T-helper 2 cell treated with Interferon-gamma antibody and Interleukin-4, amounts not matched to agents 100 ng/mL and 5 ng/mL, for 36 hours (primary cell): ENCODE measurements around the gene P2RY8. TPM values are rescaled to one million over a fixed set of nuclear protein-coding genes. Genes with fewer than 3 reads are reported as not detected.
"Not testable (repeated sequence)": the region's sequence is repeated elsewhere in the genome, so short reads cannot be mapped to it uniquely, and the experiment has no call there.

Experiments used
- intact Hi-C: fragments of 100-400 bp; cut with micrococcal nuclease; formaldehyde crosslinking; loops from one replicate; pipeline ENCODE4 v1.15.1; 2023
- total RNA-seq: library from RNA; stranded (reverse); gene quantifications from 2 replicates; pipeline ENCODE4 v1.2.3, GENCODE V29; 2022

P2RY8 gene
- total RNA-seq, 1 donor from 2014 or later, result 126 TPM

DNA sequence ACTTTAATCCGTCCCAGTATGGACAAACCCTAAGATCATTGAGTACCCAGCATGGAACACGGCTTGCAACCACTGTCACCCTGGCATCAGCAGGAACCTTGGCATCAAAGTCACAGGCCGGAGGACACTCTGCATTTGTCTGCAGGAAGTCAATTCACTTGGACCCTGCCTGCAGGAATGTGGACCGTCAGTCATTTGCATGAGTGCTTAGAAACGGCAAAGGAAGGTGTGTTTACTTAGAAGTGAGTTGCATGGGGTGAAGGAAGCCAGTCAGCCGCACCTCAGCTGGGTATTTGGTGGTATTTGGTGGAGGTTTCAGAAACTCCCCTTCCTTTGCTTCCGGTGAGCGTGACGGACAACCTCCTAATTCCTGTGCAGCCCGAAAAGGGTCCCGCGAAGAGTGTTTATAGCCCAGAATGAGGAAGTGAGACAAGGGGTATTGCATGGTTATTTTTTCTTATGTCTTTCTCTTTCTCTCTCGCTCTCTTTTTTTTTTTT lies 15.5 kb downstream of the P2RY8 start:
- intact Hi-C loops, result loop anchor here (1.0 to 5.0 kb wide), 2 partner anchors 13 to 39 kb away; no protein-coding TSS in a partner anchor

DNA sequence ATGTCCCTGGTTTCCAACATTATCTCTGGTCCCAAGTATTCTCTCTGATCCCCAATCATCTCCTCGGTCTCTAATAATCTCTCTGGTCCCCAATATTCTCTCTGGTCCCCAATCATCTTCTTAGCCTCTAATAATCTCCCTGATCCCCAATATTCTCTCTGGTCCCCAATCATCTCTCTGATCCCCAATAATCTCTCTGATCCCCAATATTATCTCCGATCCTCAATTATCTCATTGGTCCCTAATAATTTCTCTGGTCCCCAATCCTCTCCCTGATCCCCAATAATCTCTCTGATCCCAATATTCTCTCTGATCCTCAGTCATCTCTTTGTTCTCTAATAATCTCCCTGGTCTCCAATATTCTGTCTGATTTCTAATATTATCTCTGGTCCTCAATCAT lies 16.6 kb downstream of the P2RY8 start:
- intact Hi-C loops, result loop anchor here (5.0 kb wide), 1 partner anchor 38 kb away; no protein-coding TSS in a partner anchor

DNA sequence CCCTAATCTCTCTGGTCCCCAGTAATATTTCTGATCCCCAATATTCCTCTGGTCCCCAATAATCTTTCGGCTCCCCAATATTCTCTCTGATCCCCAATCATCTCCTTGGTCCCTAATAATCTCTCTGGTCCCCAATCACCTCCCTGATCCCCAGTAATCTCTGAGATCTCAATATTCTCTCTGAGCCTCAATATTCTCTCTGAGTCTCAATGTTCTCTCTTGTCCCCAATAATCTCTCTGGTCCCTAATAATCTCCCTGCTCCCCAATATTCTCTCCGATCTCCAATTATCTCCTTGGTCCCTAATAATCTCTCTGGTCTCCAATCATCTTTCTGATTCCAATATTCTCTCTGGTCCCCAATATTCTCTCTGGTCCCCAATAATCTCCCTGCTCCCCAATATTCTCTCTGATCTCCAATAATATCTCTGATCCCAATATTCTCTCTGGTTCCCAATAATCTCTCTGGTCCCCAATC lies 17.9 kb downstream of the P2RY8 start:
- intact Hi-C loops, result no loop called here

DNA sequence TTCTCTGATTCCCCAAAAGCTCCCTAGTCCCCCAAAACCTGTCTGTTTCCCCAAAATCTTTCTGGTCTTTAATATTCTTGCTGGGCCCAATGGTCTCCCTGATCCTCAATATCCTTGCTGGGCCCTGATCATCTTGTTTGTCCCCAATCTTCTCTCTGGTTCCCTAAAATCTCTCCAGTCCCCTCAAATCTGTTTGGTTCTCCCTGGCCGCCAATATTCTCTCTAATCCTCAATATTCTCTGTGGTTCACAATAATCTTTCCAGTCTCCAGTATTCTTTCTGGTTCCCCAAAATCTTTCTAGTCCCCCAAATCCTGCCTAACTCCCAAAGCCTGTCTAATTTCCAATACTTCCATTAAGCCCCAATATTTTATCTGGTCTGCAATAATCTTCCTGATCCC lies 18.5 kb downstream of the P2RY8 start:
- intact Hi-C loops, result no loop called here

DNA sequence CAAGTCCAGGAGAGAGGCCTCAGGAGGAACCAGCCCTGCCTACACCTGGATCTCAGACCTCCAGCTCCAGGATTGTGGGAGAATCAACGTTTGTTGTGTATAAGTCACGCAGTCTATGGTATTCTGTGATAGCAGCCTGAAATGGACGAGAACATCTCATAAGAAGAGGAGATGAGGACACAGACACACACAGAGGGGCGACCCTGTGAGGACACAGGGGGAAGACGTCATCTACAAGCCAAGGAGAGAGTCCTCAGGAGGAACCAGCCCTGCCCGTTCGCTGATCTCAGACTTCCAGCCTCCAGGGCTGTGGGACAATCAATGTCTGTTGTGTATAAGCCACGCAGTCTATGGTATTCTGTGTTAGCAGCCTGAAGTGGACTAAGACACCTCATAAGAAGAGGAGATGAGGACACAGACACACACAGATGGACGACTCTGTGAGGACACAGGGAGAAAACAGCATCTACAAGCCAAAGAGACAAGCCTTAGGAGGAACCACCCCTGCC lies 20.3 kb downstream of the P2RY8 start:
- intact Hi-C loops, result no loop called here

DNA sequence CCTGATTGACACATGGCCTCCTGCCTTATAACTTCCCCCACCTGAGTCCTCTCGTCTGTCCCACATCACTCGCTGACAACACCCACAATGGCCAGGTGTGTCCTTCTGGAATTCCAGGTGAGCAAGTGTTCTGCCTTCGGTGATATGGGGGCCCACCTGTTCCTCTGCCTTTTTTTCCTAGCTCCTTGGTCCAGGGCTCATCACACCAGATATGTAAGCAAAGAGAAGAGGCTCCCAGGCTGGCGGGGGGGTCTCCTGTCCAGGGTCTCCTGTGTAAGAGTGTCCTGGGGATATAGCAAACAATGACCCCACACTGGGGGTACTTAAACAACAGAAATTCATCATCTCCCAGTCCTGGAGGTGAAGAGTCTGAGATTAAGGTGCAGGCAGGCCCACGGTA lies 25.2 kb downstream of the P2RY8 start:
- intact Hi-C loops, result no loop called here

DNA sequence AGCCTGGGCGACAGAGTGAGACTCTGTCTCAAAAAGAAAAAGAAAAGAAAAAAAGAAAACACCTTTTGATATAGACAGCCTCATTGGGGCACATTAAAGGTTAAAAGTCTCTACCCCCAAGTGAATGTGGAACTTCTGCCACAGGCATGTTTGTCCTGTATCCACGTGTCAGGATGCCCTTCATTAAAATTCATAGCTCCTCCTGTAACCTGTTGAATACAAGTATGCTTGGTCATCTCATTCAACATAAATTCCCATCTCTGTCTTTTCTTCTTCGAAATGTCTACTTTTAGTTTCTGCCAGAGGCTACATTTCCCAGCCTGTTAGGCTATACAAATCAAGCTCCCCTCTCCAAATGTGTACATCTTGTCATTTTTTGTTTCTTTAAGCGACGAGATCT lies 25.8 kb downstream of the P2RY8 start:
- intact Hi-C loops, result no loop called here

DNA sequence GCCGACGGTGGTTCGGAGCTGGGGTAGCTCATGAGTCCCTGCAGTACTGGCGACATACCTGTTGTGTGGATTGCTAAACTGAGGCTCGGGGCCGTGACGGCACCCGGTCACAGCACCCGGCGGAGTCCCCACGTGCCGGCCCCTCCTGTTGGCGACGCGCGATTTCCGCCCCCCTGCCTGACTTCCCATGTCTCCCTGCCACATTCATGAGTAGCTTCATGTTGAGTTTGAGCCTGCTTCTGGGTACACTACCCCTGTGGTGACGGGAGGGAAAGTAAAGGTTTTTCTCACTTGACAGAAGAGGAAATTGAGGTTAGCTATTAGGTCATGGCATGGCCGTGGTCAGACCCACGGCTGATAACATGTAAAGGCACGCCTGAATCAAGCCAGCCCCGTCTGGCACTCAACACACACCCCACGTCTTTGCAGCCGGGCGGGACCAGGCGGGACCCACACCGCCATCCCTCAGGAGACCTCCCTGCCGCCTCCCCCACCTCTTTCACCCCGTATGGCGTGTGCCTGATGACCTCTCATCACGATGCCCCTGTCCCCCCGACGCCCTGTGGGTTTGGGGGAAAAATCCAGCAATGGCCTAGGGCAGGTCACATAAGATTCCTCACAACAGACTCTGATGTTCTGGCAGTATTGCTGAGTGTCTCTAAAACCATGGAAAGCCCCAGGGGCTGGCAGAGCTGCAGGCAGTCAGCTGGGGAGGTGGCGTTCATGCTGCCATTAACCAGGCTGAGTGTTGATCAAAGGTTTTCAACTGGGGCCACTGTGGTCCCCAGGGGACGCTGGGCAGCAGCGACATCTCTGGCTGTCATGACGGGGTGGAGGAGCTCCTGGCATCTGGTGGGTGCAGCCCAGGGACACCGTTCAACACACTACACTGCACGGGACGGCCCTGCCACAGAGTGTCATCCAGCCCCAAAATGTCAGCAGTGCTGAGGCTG lies 29.2 kb downstream of the P2RY8 start:
- intact Hi-C loops, result no loop called here

DNA sequence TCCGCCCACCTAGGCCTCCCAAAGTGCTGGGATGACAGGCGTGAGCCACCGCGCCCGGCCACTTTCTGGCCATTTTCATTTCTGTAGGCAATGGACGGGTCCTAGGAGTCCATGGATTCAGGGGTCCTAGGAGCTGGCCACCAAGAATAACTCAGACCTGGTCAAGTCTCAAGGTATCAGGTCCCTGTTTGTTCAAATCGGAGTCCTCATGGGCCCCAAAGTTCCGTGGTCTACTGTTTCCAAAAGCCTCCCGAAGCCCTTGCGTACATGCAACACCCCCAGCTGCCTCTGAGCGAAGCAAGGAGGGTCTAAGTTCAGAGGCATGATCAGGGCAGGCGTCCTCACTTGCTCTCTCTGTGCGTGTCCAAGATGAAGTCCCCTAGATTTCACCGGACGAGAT lies 30.1 kb downstream of the P2RY8 start:
- intact Hi-C loops, result no loop called here

DNA sequence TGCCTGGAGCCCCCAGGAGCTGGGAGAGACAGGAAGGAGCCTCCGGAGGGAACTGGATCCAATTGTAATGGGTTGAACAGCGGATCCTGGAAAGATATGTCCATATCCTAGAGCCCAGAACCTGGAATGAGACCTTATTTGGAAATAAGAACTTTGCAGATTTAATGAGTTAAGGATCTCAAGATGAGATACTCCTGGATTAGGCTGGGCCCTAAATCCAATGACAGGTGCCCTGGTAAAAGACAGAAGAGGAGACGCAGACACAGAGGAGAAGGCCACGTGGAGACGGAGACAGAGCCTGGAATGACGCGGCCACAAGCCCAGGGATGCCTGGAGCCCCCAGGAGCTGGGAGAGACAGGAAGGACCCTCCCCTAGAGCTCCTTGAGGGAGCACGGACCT lies 34.1 kb downstream of the P2RY8 start:
- intact Hi-C loops, result no loop called here

DNA sequence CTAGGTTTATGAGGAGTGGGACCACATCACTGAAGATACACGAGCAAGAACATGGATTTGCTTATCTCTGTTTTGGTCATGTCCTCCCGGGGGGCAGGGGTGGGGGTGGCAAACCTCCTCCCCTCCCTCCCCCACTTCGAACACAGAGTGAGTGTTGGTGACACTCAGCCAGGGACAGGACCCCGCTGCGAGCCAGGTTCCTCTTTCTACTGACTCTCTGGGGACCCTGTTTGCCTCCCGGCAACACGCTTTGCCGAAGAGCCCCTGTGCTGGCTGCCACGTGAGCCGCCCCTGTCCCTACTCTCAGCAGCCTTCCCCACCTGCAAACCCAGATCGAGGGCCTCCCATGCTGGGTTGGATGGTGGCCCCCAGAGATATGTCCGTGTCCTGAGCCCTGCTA lies 34.7 kb downstream of the P2RY8 start:
- intact Hi-C loops, result no loop called here

DNA sequence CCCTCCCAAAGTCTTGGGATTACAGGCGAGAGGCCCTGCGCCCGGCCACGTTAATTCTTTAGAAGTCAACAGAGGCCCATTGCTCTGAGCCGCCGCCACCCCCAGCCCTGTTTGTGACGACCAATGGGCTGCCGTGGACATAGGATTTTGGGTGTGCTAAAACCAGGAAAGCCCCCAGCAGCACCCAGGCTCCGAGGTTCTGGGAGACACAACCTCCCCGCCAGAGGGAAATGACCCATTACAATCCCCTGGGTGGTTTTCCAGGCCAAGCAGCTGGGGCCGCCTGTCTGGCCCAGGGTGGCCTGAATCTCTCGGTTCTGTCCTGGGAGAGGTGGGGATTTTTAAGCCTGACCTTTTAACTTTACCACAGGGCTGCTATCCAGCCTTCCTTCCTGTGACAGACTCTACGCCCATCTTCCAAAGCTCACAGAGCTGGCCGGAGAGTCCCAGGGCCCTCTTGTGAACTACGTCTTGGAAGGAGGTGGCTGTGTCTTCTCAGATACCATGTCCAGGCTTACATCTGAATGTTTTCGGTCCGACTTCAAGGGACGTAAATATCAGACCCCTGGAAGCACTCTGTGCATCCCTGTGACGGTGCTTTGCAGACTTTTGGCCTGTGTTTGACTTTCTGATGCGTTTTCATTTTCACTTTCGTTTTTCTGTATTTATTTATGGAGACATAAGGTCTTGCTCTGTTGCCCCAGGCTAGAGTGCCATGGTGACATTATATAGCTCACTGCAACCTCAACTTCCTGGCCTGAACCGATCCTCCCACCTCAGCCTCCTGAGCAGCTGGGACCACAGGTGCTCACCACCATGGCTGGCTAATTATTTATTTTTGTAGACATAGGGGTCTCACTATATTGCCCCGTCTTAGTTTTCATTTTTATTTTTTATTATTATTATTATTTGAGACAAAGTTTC lies 36.0 kb downstream of the P2RY8 start:
- intact Hi-C loops, result loop anchor here (1.0 to 2.0 kb wide), 2 partner anchors 38 to 90 kb away; partner anchors contain the start of gene AKAP17A

DNA sequence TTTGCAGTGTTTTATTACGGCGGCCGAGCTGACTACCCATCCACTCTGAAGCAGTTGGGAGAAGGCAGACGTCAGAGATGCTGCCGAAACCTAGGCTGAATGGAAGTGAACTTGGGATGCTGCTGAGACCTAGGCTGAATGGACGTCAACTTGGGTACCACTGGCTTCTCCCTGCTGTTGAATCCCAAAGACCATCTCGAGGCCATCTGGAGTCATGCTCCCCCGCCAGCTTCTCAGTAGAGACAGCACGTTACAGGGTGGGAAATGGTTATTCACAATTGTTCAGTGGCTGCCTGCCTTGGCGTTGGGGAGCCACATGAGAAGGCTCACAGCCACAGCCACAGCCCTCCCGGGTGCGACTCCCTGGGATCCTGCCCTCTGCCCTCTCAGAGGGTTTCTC lies 40.9 kb downstream of the P2RY8 start:
- intact Hi-C loops, result no loop called here

DNA sequence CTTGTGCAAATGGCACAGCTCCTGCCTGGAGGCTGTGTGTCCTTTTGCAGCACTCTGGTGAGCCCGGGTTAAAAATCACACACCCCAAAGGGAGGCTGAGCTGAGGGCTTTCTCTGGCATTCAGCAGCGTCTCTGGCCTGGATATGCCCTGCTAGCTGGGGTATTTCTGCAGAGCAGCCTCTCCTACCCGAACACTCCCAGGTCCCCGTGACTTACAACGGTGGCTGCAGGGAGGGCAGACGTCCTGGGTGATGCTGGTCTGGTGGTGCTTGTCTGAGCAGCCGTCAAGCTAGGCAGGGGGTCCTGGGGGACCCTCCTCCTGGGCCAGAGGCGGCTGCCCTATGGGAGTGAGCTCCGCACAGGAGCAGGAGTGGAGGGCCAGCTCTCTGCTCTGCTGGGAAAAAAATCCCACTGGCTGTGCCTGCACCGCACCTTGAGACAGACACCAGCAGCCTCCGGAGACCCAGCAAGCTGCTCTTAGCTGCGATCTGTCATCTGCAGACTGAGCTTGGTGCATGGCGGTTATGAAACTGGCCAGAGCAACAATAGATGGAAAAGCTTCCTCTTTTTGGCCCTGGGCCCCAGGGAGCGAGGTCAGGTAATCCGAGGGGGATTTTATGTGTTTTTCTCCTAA lies 43.0 kb downstream of the P2RY8 start:
- intact Hi-C loops, result loop anchor here (1.0 kb wide), 1 partner anchor 12 kb away; no protein-coding TSS in a partner anchor

DNA sequence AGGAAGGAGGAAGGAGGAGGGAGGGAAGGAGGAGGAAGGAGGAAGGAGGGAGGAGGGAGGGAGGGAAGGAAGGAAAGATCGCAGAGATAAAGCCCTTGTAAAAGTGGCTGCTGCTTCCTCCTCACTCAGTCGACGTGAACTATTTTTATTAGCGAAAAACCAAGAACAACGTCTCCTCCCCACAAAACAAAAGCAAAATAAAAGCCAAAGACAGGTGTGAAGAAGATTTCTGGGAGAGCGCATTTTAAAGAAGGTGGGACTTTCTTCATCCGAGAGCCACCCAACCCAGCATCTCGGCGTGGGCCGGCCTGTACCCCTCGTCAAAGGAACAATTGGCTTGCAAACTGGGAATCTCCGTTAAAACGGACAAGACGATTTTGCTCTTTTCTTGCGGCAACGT lies 43.6 kb downstream of the P2RY8 start:
- intact Hi-C loops, result loop anchor here (1.0 kb wide), 1 partner anchor 11 kb away; no protein-coding TSS in a partner anchor

DNA sequence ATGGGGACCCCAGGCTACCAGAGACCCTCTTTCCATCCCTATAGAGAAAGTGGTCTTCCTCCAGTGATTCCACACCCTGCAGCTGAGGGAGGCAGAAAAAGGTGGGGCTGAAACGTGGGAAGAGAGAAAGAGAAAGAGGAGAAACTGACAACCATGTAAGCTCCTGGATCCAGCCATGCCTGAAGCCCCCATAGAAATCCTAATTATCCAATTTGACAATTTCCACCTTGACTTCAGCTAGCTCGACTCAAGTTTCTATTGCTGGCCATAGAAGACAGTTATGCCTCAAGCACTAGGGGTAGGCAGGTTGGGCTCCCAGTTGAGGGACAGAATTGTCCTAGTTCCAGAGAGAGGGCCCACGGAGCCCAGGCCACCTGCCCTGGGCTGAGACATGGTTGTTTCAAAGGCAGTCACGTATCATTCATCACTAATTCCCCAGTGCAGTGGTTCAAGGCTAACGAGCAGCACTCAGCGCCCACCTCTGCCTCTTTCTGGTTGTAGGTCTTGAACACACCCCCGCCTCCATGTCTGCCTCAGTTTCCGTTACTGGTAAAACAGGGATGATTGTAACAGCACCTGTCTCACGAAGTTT lies 44.5 kb downstream of the P2RY8 start:
- intact Hi-C loops, result loop anchor here (1.0 kb wide), 1 partner anchor 10 kb away; no protein-coding TSS in a partner anchor

DNA sequence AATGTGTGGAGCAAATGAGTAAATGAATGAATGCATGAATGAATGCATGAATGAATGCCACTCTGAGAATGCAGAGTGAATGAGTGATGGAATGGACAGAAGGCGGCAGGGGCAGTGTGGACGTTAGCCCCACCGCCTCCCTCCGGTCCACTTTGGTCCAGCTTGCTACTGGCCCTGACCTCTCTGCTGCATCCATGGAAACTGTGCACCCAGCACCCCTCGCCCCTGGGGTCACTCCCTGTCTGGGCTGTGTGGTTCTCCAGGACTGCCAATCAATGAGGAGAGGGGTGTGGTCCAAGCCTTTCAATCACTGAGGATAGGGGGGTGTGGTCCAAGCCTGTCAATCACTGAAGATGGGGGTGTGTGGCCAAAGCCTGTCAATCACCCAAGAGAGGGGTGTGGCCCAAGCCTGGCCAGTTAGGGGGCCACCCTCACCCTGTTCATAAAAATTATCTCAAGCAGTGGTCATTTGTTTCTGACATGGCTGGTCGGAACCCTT lies 45.1 kb downstream of the P2RY8 start:
- intact Hi-C loops, result no loop called here

DNA sequence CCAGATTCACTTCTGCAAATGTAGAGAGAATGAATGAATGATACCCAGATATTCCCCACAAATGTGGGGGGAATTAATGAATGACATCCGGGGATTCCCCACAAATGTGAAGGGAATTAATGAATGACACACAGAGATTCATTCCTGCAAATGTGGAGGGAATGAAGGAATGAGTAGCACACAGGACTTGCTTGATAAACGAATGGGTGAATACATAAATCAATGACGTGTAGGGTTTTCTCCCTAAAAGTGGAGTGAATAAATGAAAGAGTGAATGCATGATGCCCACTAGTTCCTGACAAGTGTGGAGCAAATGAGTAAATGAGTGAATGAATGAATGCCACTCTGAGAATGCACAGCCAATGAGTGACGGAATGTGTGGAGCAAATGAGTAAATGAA lies 45.7 kb downstream of the P2RY8 start:
- intact Hi-C loops, result not testable (repeated sequence)

DNA sequence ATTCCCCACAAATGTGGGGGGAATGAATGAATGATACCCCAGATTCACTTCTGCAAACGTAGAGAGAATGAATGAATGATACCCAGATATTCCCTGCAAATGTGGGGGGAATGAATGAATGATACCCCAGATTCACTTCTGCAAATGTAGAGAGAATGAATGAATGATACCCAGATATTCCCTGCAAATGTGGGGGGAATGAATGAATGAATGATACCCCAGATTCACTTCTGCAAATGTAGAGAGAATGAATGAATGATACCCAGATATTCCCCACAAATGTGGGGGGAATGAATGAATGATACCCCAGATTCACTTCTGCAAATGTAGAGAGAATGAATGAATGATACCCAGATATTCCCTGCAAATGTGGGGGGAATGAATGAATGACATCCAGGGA lies 46.3 kb downstream of the P2RY8 start:
- intact Hi-C loops, result not testable (repeated sequence)

DNA sequence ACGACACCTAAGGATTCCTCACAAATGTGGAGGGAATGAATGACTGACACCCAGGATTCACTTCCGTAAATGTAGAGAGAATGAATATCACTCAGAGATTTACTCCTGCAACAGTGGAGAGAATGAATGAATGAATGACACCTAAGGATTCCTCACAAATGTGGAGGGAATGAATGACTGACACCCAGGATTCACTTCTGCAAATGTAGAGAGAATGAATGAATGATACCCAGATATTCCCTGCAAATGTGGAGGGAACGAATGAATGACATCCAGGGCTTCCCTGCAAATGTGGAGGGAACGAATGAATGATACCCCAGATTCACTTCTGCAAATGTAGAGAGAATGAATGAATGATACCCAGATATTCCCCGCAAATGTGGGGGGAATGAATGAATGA lies 47.6 kb downstream of the P2RY8 start:
- intact Hi-C loops, result not testable (repeated sequence)
